ENCODE results near the gene PLEKHA7.
"Not testable (repeated sequence)": the region's sequence is repeated elsewhere in the genome, so short reads cannot be mapped to it uniquely, and the experiment has no call there.

Gene PLEKHA7

GRCh38 chr11:16874275-16874975, 139.8 kb downstream of the PLEKHA7 start:
- DNase-seq = no peak

- no peak for DNase-seq
These were observed 140.9 kb downstream of the PLEKHA7 start for GRCh38 chr11:16873289-16873688.

GRCh38 chr11:16871368-16871767, 142.8 kb downstream of the PLEKHA7 start:
- no peak for DNase-seq

- no peak for DNase-seq
These were observed 147.1 kb downstream of the PLEKHA7 start for GRCh38 chr11:16867097-16867496.

DNA sequence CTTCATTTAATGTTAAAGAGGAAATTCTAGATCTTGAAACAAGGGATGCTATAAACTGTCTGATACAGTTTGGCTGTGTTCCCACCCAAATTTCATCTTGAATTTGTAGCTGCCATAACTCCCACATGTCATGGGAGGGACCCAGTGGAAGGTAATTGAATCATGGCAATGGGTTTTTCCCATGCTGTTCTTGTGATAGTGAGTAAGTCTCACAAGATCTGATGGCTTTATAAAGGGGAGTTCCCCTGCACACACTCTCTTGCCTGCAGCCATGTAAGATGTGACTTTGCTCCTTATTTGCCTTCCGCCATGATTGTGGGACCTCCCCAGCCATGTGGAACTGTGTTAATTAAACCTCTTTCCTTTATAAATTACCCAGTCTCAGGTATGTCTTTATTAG, 149.8 kb downstream of the PLEKHA7 start:
- DNase-seq = not testable (repeated sequence)

DNA sequence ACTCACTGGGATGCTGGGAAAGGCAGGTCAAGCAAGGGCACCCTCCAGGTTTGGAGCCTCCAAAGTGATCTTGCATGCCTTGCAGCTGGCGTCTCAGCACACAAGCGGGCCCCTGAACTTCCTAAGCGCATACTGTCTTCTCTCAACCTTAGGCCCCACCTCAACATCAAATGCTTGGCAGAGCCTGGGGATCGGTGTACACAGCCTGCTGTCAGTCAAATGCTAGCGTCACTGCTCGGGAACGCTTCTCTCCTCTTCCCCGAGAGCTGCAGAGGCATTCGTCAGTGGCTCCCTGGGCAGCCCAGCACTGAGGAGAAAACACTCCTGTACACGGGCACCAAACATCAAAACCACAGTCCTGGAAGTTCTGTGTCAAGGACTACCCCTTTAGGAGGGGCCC, 150.8 kb downstream of the PLEKHA7 start:
- DNase-seq = no peak

DNA sequence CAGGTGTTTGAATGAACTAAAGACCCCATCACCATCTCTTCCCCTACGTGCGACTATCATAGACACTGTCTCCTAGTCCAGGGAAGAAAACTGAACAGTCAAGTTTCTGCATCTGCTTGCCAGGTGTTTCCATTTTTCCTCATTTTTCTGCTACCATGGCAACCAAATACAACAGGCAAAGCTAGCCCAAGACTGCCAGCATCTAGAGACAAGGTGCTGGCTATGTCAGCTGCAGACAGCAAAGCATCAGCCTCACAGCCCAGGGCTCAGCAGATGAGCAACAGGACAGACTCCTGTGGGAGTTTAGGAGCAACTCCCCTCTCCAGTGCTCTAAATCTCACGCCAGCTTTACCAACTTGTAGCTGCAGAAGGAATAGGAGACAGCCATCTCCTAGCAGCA, 151.5 kb downstream of the PLEKHA7 start:
- DNase-seq = no peak

DNA sequence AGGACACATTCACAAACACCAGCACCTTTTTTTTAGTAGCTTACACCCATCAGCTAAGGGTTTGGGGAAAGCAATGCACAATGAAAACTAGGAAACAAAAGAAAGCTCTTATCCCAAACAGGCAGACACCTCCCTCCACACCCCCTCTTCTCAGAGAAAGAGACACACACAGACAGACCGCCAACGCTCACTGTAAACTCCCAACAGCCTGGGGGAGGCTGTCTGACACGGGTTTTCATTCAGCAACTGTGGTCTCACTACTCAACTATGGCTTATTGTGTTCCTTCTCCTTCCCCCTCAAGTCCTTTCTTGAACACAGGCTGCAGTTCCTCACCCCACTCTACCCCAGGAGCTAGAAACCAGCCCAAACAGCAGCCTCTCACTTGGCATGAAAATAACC, 152.4 kb downstream of the PLEKHA7 start:
- no peak for DNase-seq

GRCh38 chr11:16860617-16861016, 153.6 kb downstream of the PLEKHA7 start:
- DNase-seq = no peak

DNA sequence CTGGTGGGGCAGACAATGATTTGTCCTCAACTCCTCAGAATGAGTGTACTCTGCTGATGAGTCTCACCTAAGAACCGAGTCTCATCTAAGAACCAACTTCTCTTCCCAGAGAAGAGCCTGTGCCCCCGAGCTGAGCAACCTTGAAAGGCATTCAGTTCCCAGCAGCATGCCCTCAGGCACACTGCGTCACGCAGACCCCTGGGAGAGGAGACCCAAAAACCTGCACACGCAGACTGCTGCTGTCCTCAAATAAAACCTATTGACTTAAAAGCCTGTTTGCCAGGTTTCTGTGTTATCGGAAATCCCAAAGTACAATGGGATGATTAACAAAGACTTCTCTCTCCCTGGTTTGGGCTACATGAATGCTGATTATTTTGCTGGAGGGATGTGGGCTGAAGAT, 154.6 kb downstream of the PLEKHA7 start:
- DNase-seq = no peak

DNA sequence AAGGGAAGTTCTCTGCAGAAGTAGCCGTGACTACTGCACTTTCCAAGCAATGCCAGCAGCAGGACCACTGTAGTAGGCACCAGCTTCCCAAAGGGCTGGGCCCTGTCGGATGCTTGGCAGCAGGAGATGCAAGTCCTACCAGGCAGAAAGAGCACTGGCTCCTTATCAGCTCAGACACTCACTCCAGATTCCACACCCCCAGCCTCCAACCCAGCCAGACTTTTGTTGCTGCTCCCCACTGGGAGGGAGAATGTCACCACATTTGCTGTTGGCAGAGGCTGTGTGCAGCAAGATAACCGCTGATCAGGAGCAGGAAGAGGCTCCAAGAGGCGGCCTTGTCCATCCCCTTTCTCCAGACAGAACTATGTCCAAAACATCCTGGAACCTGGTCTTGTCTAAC, 157.0 kb downstream of the PLEKHA7 start:
- DNase-seq = no peak

DNA sequence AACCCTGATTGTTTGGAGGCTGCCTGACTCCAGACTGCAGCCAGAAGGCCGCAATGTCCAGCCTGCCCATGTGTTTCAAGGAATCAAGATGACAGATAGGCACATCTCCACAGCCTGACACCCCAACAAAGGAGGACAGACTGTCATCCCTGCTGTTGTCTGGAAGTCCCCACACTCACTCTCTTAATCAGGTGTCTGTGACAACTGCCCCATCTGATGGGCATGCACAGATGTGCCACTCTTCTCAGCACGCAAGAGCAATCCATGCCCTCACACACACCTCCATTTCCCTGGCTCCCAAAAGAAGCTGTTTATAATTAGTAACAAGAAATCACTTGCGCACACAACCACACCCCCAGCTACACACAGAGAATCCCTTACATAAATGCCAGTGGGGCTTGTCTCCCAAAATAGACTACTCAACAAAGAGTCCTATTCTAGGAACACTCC, 158.2 kb downstream of the PLEKHA7 start:
- no peak for DNase-seq

GRCh38 chr11:16854979-16855378, 159.2 kb downstream of the PLEKHA7 start:
- no peak for DNase-seq

GRCh38 chr11:16853859-16854258, 160.4 kb downstream of the PLEKHA7 start:
- no peak for DNase-seq

GRCh38 chr11:16853266-16853665, 160.9 kb downstream of the PLEKHA7 start:
- DNase-seq = no peak

- no peak for DNase-seq
These were observed 167.9 kb downstream of the PLEKHA7 start for GRCh38 chr11:16846305-16846704.

DNA sequence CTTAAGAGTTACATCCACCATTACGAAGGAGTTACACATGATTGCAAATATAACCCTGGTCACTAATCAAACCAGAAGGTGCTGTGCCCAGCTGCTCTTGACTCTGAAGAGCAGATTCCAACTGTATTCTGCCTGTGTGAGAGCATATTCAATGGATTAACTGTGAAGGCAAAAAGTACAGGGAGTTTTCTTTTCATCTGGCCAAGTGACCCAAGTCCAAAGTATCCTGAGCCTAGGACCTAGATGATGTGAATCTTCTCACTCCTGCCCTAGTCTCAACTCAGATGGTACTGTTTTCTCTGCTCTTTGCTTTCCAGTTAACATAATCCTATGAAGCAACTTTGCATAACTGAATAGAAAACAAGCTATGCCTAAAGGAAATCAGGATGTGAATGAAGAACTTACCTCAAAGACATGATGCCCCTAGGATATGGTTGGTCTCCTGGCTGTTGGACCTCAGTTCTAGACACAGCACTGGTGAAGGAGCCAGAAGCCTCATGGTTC, 169.9 kb downstream of the PLEKHA7 start:
- no peak for DNase-seq

GRCh38 chr11:16843294-16843693, 170.9 kb downstream of the PLEKHA7 start:
- DNase-seq = no peak

DNA sequence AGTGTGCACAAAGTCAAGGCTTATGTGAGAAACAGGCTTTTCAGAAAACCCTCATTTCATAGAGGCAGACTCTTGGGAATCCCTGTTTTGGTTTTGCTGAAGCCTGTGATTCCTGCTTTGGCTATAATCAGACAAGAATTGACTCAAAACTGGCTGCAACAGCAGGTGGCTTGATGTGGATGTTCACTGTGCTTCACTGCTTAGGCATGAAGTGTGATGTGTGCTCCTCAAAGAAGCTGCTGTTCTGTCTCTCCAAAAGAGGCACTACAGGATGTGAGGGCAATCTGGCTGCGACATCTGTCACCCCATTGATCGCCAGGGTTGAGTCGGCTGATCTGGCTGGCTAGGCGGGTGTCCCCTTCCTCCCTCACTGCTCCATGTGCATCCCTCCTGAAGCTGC, 172.2 kb downstream of the PLEKHA7 start:
- DNase-seq = no peak

DNA sequence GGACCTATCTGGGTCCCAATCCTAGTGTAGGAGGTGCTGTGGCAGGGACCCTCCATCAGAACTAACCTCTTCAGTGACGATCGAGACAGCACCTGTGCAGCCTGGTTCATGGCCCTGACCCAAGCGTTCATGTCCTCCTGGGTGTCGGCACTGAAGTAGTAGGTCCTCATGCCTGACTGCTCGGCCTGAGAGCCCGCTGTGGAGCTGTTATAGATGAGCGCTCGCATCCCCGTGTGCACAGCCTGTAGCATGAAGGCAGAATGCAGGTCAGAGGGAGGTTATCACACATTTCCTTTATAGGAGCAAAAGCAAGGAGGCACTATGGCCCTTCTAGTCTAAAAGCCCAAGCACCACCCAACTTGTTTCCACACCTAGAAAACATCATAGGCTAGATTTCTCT, 172.7 kb downstream of the PLEKHA7 start:
- no peak for DNase-seq

DNA sequence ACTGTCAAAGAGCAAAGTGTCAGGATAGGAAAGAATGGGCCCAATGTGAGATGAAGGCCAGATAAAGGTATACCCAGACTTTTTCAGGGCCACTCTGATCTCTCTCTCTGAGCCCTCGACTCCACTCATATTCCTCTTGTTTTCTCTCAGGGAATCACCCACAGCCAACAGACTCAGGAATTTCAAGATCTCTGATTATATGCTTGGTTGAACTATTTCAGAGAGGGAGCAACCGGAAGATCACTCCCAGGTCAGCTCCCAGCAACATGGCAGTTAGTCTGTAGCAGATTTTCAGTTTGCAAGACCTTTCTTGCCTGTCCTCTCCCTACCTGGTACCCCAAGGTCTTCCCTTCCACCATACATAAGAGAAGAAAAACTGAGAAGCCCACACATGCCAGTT, 173.3 kb downstream of the PLEKHA7 start:
- DNase-seq = no peak

DNA sequence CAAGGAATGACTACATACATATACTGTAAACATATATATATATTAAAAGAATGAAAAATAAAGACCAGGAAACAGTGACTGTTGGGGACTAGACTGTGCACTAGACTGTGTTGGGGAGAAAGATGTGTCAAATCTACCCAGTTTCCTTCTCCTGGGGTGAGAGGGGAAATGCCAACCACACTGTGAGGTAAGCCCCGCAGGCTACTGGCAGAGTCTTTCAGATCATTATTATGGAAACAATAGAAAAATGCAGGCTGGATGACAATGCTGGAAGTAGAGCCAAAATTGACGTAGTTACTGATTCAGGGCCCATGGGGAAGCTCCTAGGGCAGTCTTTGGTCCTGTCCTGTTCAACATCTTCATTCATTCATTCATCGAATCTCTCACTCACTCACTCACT, 174.4 kb downstream of the PLEKHA7 start:
- DNase-seq = no peak

DNA sequence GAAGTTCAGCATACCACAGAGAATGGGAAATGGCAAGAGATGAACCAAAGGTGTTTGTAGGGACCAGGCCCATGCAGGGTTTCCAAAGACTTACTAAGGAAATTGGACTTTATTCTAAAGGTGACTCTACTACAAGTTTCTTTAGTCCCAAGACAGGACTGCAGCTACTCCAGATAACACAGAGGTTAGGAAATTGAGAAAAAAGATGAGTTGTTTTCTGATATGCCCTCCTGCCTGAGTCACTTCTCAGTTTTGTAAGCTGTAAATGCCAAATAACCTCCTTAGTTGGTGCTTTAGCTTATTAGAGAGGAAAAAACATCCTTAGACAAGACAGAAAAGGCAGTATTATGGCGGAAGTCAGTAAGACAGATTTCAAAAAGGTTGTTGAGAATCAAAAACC, 179.8 kb downstream of the PLEKHA7 start:
- no peak for DNase-seq

GRCh38 chr11:16833026-16833425, 181.2 kb downstream of the PLEKHA7 start:
- no peak for DNase-seq

DNA sequence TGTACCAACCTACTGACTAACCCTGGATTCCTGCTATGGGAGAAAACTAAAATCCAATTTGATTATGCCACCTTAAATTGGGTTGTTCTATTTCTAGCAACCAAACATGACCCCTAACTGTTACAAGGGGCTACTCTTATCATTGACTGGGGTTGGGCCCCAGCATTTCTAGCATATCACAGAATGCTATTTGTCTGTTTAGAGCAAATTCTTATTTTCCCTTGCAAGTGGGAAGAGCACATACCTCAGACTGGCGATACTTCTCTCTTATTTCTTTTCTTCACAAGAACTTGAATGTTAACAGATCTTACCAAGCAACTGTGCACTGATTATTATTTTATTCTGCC, 182.0 kb downstream of the PLEKHA7 start:
- no peak for DNase-seq
